GM13977 (cell line): ENCODE results near the gene NMNAT1.
"Not testable (repeated sequence)": the region's sequence is repeated elsewhere in the genome, so short reads cannot be mapped to it uniquely, and the experiment has no call there.

ENCODE experiments used
- DNase-seq: peaks from one replicate; pipeline ENCODE4 v3.0.0; 2012; ENCODE audit warnings: low spot score
- in situ Hi-C: fragments of 300-500 bp; cut with MboI; formaldehyde crosslinking; loops from one replicate; pipeline ENCODE4 v1.12.0; 2022; ENCODE audit warnings: low sequenced_read_pairs, low pct_unique_long_range_greater_than_20kb, mixed read lengths, inconsistent platforms; ENCODE audit not compliant: unreplicated experiment
- TF ChIP-seq, protein P1 (sequence below): IDR thresholded peaks from 2 replicates; pipeline ENCODE4 v1.5.1; 2012; ENCODE audit warnings: mild to moderate bottlenecking, control low read depth; ENCODE audit not compliant: insufficient read depth; ENCODE audit errors: extremely low read depth, missing control alignments

The NMNAT1 gene

DNA sequence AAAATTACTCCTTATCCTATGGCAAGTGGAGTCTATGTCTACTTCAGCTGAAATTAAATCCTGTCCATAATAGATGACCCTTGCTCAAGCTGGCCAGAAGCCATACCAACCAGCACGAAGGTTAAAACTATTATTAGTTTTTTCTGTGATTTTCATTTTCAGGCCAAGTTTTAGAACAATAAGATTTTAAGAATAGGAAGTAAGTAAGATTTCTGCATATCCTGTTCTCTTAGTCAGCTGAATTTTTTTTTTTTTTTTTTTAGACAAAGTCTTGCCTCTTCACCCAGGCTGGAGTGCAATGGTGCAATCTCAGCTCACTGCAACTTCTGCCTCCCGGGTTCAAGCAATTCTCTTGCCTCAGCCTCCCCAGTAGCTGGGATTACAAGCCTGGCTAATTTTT is 47.7 kb downstream of the NMNAT1 start:
- in situ Hi-C loops = no loop called here
- TF ChIP-seq, protein P1, sequence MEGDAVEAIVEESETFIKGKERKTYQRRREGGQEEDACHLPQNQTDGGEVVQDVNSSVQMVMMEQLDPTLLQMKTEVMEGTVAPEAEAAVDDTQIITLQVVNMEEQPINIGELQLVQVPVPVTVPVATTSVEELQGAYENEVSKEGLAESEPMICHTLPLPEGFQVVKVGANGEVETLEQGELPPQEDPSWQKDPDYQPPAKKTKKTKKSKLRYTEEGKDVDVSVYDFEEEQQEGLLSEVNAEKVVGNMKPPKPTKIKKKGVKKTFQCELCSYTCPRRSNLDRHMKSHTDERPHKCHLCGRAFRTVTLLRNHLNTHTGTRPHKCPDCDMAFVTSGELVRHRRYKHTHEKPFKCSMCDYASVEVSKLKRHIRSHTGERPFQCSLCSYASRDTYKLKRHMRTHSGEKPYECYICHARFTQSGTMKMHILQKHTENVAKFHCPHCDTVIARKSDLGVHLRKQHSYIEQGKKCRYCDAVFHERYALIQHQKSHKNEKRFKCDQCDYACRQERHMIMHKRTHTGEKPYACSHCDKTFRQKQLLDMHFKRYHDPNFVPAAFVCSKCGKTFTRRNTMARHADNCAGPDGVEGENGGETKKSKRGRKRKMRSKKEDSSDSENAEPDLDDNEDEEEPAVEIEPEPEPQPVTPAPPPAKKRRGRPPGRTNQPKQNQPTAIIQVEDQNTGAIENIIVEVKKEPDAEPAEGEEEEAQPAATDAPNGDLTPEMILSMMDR = no peak
- DNase-seq = no peak

DNA sequence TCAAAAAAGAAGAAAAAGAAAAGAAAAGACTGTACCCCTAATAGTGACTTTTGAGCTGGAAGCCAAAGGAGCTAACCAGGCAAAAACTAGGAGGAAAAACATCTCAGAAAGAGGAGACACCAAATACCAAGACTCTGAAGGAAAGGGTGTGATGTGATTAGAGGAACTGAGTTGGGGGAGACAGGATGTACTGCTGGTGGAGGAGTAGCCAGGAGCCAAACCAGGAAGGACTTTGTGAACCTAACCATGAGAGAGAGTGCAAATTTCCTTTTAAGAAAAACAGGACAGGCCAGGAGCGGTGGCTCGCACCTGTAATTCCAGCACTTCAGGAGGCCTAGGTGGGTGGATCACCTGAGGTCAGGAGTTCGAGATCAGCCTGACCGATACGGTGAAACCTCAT is 49.6 kb downstream of the NMNAT1 start:
- in situ Hi-C loops = no loop called here
- no peak for DNase-seq
- TF ChIP-seq, protein P1 = no peak

DNA sequence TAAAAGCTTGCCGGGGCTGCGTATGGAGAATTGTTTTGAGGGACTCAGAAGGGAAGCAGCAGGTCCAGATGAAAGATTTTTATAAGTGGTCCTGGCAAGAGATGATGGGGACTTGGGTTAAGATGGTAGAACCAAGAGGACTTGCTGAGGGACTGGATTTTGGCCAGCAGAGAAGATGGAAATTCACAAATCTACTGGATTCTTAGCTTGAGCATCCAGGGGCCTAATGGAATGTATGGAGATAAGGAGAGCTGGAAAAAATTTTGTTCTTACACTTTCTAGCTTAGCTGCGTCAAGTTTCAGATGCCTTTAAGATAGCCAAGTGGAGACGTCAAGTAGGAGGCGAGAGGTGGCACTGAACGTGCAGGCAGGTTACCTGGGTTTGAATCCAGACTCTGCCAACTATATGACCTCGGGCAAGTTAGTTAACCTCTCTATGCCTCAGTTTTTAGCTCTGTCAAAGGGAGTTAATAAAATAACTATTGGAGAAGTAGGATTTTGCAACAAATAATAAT is 50.3 kb downstream of the NMNAT1 start:
- TF ChIP-seq, protein P1 = no peak
- in situ Hi-C loops = no loop called here

DNA sequence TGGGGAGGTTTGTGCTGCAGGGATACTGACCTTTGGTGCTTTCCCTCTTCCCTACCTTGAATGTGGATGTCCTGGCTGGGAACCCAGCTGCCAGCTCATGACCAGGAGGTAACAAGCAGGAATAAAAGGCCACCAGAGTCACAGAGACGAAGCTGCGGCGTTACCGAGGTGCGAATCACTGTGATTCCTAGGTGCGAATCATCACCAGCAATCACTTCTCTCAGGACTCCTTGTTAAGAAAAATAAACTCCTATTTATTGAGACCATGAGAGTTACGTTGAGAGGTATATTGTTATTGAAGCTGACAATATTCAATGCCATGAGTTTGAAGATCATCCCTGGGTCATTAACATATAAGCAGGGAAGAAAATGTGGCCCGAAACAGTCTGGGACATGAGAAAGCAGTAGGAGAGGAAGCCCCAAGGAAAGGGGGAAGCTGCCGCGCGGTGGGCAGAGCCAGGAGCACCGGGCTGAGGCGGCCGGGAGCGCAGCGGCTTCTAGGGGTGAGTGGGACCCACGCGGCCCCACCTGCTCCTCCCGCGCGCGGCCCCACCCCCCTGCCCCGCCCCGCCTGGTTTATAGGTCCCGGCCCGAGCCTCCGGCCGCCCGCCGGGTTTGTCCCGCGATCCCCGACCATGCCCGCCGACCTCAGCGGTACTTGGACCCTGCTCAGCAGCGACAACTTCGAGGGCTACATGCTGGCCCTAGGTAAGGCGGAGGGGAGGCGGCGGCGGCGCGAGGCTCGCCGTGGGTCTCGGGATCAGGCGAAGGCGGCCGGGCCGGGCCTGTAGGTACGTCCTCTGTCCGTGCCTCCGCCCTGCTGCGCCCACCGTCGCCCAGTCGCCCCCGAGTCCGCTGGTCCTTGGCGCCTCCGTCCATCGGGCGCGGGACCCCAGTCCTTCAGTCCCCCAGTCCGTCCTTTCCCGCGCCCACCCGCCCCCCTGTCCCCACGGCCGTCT is 53.6 kb downstream of the NMNAT1 start, which contains the start of gene RBP7:
Gene RBP7 (plus strand): TSS at position 605 of the 959 bp plus-strand sequence. CDS start 31 bp downstream, at position 636.
- in situ Hi-C loops = no loop called here
- peak; percentile 49 for DNase-seq
- TF ChIP-seq, protein P1 = no peak

More for the DNA sequence above, 50.3 kb downstream of the NMNAT1 start:
- DNase-seq = no peak

DNA sequence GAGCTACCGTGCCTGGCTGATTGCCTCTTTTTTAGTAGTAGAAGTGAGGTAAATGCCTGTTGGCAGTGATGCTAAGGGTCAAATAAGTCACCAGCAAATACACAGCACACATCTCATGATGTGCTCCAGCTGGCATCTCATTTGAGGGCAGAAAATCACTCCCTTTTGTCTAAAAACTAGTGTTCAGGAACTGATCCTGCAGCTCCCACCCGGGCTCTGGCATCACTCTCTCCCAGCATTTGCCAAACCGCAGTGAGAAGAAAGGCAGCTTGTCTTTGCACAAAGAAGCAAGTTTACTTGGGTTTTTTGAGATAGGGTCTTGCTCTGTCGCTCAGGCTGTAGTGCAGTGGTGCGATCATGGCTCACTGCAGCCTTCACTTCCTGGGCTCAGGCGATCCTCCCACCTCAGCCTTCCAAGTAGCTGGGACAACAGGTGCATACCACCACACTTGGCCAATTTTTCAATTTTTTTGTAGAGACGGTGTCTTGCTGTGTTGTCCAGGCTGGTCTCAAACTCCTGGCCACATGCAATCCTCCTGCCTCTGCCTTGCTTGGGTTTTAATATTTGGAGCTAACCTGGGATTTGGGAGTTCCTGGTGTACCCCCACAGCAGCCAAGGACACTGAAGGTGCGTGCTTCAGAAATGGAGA is 57.9 kb downstream of the NMNAT1 start:
- TF ChIP-seq, protein P1 = no peak
- no peak for DNase-seq
- in situ Hi-C loops = no loop called here

DNA sequence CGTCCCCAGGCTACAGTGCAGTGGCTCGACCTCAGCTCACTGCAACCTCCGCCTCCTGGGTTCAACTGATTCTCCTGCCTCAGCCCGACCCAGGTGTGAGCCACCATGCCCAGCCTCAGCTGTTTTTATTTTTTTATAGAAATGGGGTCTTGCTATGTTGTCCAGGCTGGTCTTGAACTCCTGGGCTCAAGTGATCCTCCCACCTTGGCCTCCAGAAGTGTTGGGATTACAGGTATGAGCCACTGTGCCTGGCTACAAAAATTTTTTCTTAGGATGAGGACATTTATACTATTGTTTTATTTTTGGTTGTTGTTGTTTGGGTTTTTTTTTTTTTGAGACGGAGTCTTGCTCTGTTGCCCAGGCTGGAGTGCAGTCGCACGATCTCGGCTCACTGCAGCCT is 62.0 kb downstream of the NMNAT1 start:
- DNase-seq, in situ Hi-C loops: not testable (repeated sequence)
